ENCODE measurements around the gene XG. TPM values are rescaled to one million over a fixed set of nuclear protein-coding genes. Genes with fewer than 3 reads are reported as not detected.
"Not testable (repeated sequence)": the region's sequence is repeated elsewhere in the genome, so short reads cannot be mapped to it uniquely, and the experiment has no call there.

Gene XG
- polyA plus RNA-seq (2012; ENCODE audit: insufficient read length, low read depth), result not detected

- not testable (repeated sequence) for TF ChIP-seq SIN3A (IDR thresholded peaks at IDR 0.05; ENCODE audit: borderline replicate concordance, insufficient read depth, low read length); TAF1 (IDR thresholded peaks at IDR 0.05; ENCODE audit: borderline replicate concordance, insufficient read depth, low read length); FOXP2 (optimal IDR thresholded peaks at IDR 0.05; ENCODE audit: borderline replicate concordance, extremely low read depth, extremely low read length, insufficient read depth)
Measured at GRCh38 chrX:2751874-2752300, at the start of gene XG. Gene XG, plus strand, starts transcription at chrX:2752040. Its CDS starts 235 bp downstream, at chrX:2752275.

GRCh38 chrX:2703991-2704369 is 47.9 kb upstream of the XG start:
- no peak for TF ChIP-seq FOXP2 (optimal IDR thresholded peaks at IDR 0.05; ENCODE audit: borderline replicate concordance, extremely low read depth, extremely low read length, insufficient read depth)
- TF ChIP-seq SIN3A (IDR thresholded peaks at IDR 0.05; ENCODE audit: borderline replicate concordance, insufficient read depth, low read length), result no peak

GRCh38 chrX:2705046-2705832 is 46.6 kb upstream of the XG start:
- TF ChIP-seq SIN3A (IDR thresholded peaks at IDR 0.05; ENCODE audit: borderline replicate concordance, insufficient read depth, low read length) (no peak), FOXP2 (optimal IDR thresholded peaks at IDR 0.05; ENCODE audit: borderline replicate concordance, extremely low read depth, extremely low read length, insufficient read depth) (no peak)

GRCh38 chrX:2707334-2707760 is 44.5 kb upstream of the XG start:
- TF ChIP-seq FOXP2 (optimal IDR thresholded peaks at IDR 0.05; ENCODE audit: borderline replicate concordance, extremely low read depth, extremely low read length, insufficient read depth), result no peak
- no peak for TF ChIP-seq TAF1 (IDR thresholded peaks at IDR 0.05; ENCODE audit: borderline replicate concordance, insufficient read depth, low read length)
- peak; percentile 85; the same call in 1 of the 2 replicates for TF ChIP-seq SIN3A (IDR thresholded peaks at IDR 0.05; ENCODE audit: borderline replicate concordance, insufficient read depth, low read length)
- TF ChIP-seq REST (IDR thresholded peaks at IDR 0.05; ENCODE audit: insufficient read depth in 1 of 2, low read depth in 2 of 2, low read length in 2 of 2), result no peak
- TF ChIP-seq POLR2AphosphoS5 (IDR thresholded peaks at IDR 0.05; ENCODE audit: low read depth, low read length), result no peak

- TF ChIP-seq FOXP2 (optimal IDR thresholded peaks at IDR 0.05; ENCODE audit: borderline replicate concordance, extremely low read depth, extremely low read length, insufficient read depth) (no peak), TAF1 (IDR thresholded peaks at IDR 0.05; ENCODE audit: borderline replicate concordance, insufficient read depth, low read length) (no peak)
Measured at GRCh38 chrX:2708021-2708420, 43.8 kb upstream of the XG start.

GRCh38 chrX:2708592-2709188 is 43.1 kb upstream of the XG start:
- no peak for TF ChIP-seq REST (IDR thresholded peaks at IDR 0.05; ENCODE audit: insufficient read depth in 1 of 2, low read depth in 2 of 2, low read length in 2 of 2)
- TF ChIP-seq SIN3A (IDR thresholded peaks at IDR 0.05; ENCODE audit: borderline replicate concordance, insufficient read depth, low read length), result no peak
- TF ChIP-seq TAF1 (IDR thresholded peaks at IDR 0.05; ENCODE audit: borderline replicate concordance, insufficient read depth, low read length), result no peak
- no peak for TF ChIP-seq FOXP2 (optimal IDR thresholded peaks at IDR 0.05; ENCODE audit: borderline replicate concordance, extremely low read depth, extremely low read length, insufficient read depth)
- TF ChIP-seq POLR2AphosphoS5 (IDR thresholded peaks at IDR 0.05; ENCODE audit: low read depth, low read length), result no peak

GRCh38 chrX:2709556-2709955 is 42.3 kb upstream of the XG start:
- TF ChIP-seq SIN3A (IDR thresholded peaks at IDR 0.05; ENCODE audit: borderline replicate concordance, insufficient read depth, low read length), result no peak
- TF ChIP-seq POLR2AphosphoS5 (IDR thresholded peaks at IDR 0.05; ENCODE audit: low read depth, low read length), result no peak
- no peak for TF ChIP-seq REST (IDR thresholded peaks at IDR 0.05; ENCODE audit: insufficient read depth in 1 of 2, low read depth in 2 of 2, low read length in 2 of 2)
